SW 1271 (cell line): ENCODE data around the gene RSPH6A.

Experiments used
- DNase-seq, 2 experiments: peaks; one replicate each; lab custom pipeline; 2025; lab: John Stamatoyannopoulos, UW

The RSPH6A gene

GRCh38 chr19:45780448-45781213 is 34.5 kb downstream of the RSPH6A start:
- DNase-seq, result no peak

GRCh38 chr19:45780146-45780447 is 35.0 kb downstream of the RSPH6A start:
- no peak for DNase-seq

GRCh38 chr19:45779231-45780145 is 35.6 kb downstream of the RSPH6A start:
- no peak for DNase-seq

GRCh38 chr19:45778010-45778661 is 37.0 kb downstream of the RSPH6A start:
- DNase-seq, result no peak

GRCh38 chr19:45777395-45777961 is 37.6 kb downstream of the RSPH6A start:
- DNase-seq, result no peak

GRCh38 chr19:45774765-45775164 is 40.3 kb downstream of the RSPH6A start:
- DNase-seq, result no peak

GRCh38 chr19:45773384-45773783 is 41.7 kb downstream of the RSPH6A start:
- DNase-seq, result no peak

GRCh38 chr19:45772912-45773311 is 42.2 kb downstream of the RSPH6A start:
- DNase-seq, result no peak

- no peak for DNase-seq
These were observed 42.8 kb downstream of the RSPH6A start for GRCh38 chr19:45772130-45772840.

- no peak for DNase-seq
These were observed 43.7 kb downstream of the RSPH6A start for GRCh38 chr19:45771311-45771933.

GRCh38 chr19:45770192-45771101 is 44.7 kb downstream of the RSPH6A start:
- DNase-seq, result peak; percentile 92 to 95

- DNase-seq, result no peak
These were observed 45.3 kb downstream of the RSPH6A start for GRCh38 chr19:45769821-45770191.

GRCh38 chr19:45768984-45769782 is 45.9 kb downstream of the RSPH6A start, which contains the start of gene SIX5:
TSS of gene SIX5 (minus strand) at chr19:45769252. CDS start at chr19:45768844, 408 bp downstream.
- peak; percentile 86 to 91 for DNase-seq

GRCh38 chr19:45768655-45768983 is 46.5 kb downstream of the RSPH6A start:
- DNase-seq, result no peak

- peak in 1 of 2 experiments; percentile 31 for DNase-seq
These were observed 47.0 kb downstream of the RSPH6A start for GRCh38 chr19:45767881-45768654.

GRCh38 chr19:45767410-45767880 is 47.7 kb downstream of the RSPH6A start:
- DNase-seq, result peak in 1 of 2 experiments; percentile 65

GRCh38 chr19:45766869-45767346 is 48.2 kb downstream of the RSPH6A start:
- DNase-seq, result no peak

- no peak for DNase-seq
These were observed 48.7 kb downstream of the RSPH6A start for GRCh38 chr19:45766296-45766868.
